ENCODE data around the gene MRPL53.
A peak's percentile ranks its signal among the peaks of the same experiment; 100 is the strongest.

GRCh38 chr2:74440378-74441169 is 31.9 kb downstream of the MRPL53 start:
- TF ChIP-seq CTCF (IDR thresholded peaks at IDR 0.05 in 4 of 5, conservative IDR thresholded peaks at IDR 0.05 in 1 of 5) (peak in 3 of 5 experiments; percentile 22 to 51 (median 43)), POLR2A (IDR thresholded peaks at IDR 0.05) (peak; percentile 27 to 39)

Data from gastrocnemius medialis (tissue), 4 donors.